Keratinocyte (primary cell): ENCODE results near the gene ALOX5. TPM values are rescaled to one million over a fixed set of nuclear protein-coding genes. Genes with fewer than 3 reads are reported as not detected.

Source experiments
- DNase-seq: peaks from one replicate; pipeline ENCODE4 v3.0.0-alpha.2; 2011; ENCODE audit warnings: low read depth, missing footprints, low spot score
- FAIRE-seq: peaks from 2 replicates; lab custom pipeline; 2011; peaks lifted over from hg19 to GRCh38; lab: Jason Lieb, UNC
- H2AFZ ChIP-seq: 2 replicates; pipeline ENCODE4 v1.6.0; 2012; ENCODE audit warnings: low read length, control low read depth, inconsistent platforms; ENCODE audit not compliant: control insufficient read depth
- H3K27ac ChIP-seq: 2 replicates; pipeline ENCODE4 v1.5.1; 2011; ENCODE audit warnings: low read length; ENCODE audit not compliant: control insufficient read depth, insufficient read depth
- H3K27me3 ChIP-seq: 3 replicates; pipeline ENCODE4 v1.6.0; 2011; ENCODE audit warnings: low read length; ENCODE audit not compliant: control insufficient read depth, insufficient read depth; ENCODE audit errors: extremely low read depth
- H3K36me3 ChIP-seq, 2 experiments: 2 replicates in 1 of 2; 3 replicates in 1 of 2; pipeline ENCODE4 v1.5.1; 2011; ENCODE audit warnings: low read length in 2 of 2, mild to moderate bottlenecking in 1 of 2; ENCODE audit not compliant: control insufficient read depth in 2 of 2, insufficient read depth in 2 of 2; ENCODE audit errors: extremely low read depth in 1 of 2
- H3K4me1 ChIP-seq: 3 replicates; pipeline ENCODE4 v1.5.1; 2011; ENCODE audit warnings: low read length; ENCODE audit not compliant: control insufficient read depth, insufficient read depth; ENCODE audit errors: extremely low read depth
- H3K4me2 ChIP-seq: 3 replicates; pipeline ENCODE4 v1.6.0; 2011; ENCODE audit warnings: low read depth, low read length; ENCODE audit not compliant: control insufficient read depth, insufficient read depth; ENCODE audit errors: extremely low read depth
- H3K4me3 ChIP-seq, 3 experiments: fragments of 200-600 bp in 1 of 3; sonication (generic) in 1 of 3; 2 replicates in 2 of 3; 3 replicates in 1 of 3; pipeline ENCODE4 v1.5.1; 2011 to 2016; ENCODE audit warnings: low read length in 3 of 3, mild to moderate bottlenecking in 3 of 3, control low read depth in 2 of 3, inconsistent platforms in 1 of 3, low read depth in 1 of 3, mixed read lengths in 1 of 3, mixed run types in 1 of 3, moderate library complexity in 1 of 3; ENCODE audit not compliant: control insufficient read depth in 2 of 3, insufficient read depth in 2 of 3; ENCODE audit errors: extremely low read depth in 1 of 3
- H3K79me2 ChIP-seq: 2 replicates; pipeline ENCODE4 v1.6.0; 2012; ENCODE audit warnings: low read length; ENCODE audit not compliant: control insufficient read depth, insufficient read depth
- H3K9ac ChIP-seq: 3 replicates; pipeline ENCODE4 v1.6.0; 2011; ENCODE audit warnings: low read length; ENCODE audit not compliant: control insufficient read depth, insufficient read depth; ENCODE audit errors: extremely low read depth
- H3K9me1 ChIP-seq: 3 replicates; pipeline ENCODE4 v1.6.0; 2011; ENCODE audit warnings: low read length; ENCODE audit not compliant: control insufficient read depth, insufficient read depth; ENCODE audit errors: extremely low read depth
- H3K9me3 ChIP-seq: 2 replicates; pipeline ENCODE4 v1.5.1; 2012; ENCODE audit warnings: low read depth, low read length; ENCODE audit not compliant: control insufficient read depth
- H4K20me1 ChIP-seq: 3 replicates; pipeline ENCODE4 v1.6.0; 2011; ENCODE audit warnings: low read length; ENCODE audit not compliant: control insufficient read depth, insufficient read depth; ENCODE audit errors: extremely low read depth
- CTCF ChIP-seq, 3 experiments: IDR thresholded peaks in 1 of 3; conservative IDR thresholded peaks in 1 of 3; optimal IDR thresholded peaks in 1 of 3; 2 replicates in 2 of 3; 3 replicates in 1 of 3; pipeline versions ENCODE3 to v1.5.1; 2011; ENCODE audit warnings: low read length in 3 of 3, mild to moderate bottlenecking in 3 of 3, moderate library complexity in 2 of 3, control low read depth in 1 of 3, inconsistent platforms in 1 of 3; ENCODE audit not compliant: insufficient read depth in 2 of 3; ENCODE audit errors: extremely low read depth in 1 of 3
- EZH2 ChIP-seq: IDR thresholded peaks from one replicate; pipeline ENCODE4 v1.6.1; 2012; ENCODE audit warnings: inconsistent platforms, mild to moderate bottlenecking, low read length, moderate library complexity
- dilution Hi-C: fragments of 300-500 bp; cut with MboI; formaldehyde crosslinking; loops from one replicate; pipeline ENCODE4 v1.7.0; 2020; ENCODE audit warnings: low sequenced_read_pairs; ENCODE audit not compliant: extremely low pct_ligation_motif_present
- polyA plus RNA-seq, 5 experiments: library from polyadenylated mRNA; depleted of rRNA in 3 of 5; stranded (reverse) in 3 of 5; stranded (forward) in 1 of 5; unstranded in 1 of 5; fragments of >200 nt; gene quantifications; 1 replicate in 1 of 5; 2 replicates in 3 of 5; 3 replicates in 1 of 5; pipeline versions ENCODE4 v1.2.1 to v1.2.3, GENCODE V29; 2011 to 2012; ENCODE audit warnings: missing spikeins in 2 of 5, low read depth in 1 of 5, low replicate concordance in 1 of 5

Gene ALOX5
- polyA plus RNA-seq, 1 donor (not counting 4 experiments of a cell fraction or from before 2014, with no cell fraction given): not detected

- dilution Hi-C loops: no loop called here
- Histone ChIP-seq H4K20me1 (no peaks in the 10 kb centered on the region), H3K36me3 (no peaks in the 10 kb centered on the region), H3K27ac (no peak overlapping the region), H3K4me1 (peaks cover 16% of the 10 kb centered on the region), H3K9me3 (no peaks in the 10 kb centered on the region), H2AFZ (no peak overlapping the region), H3K4me2 (no peak overlapping the region), H3K79me2 (no peaks in the 10 kb centered on the region), H3K27me3 (peaks cover 34% of the 10 kb centered on the region), H3K4me3 (no peak overlapping the region), H3K9me1 (no peaks in the 10 kb centered on the region), H3K9ac (no peak overlapping the region)
- TF ChIP-seq EZH2 (no peak), CTCF (optimal IDR thresholded peaks at IDR 0.05 in 1 of 3, IDR thresholded peaks at IDR 0.05 in 1 of 3, conservative IDR thresholded peaks at IDR 0.05 in 1 of 3; ENCODE audit: extremely low read depth in 1 of 3, insufficient read depth in 2 of 3, low read length in 3 of 3) (no peak)
- FAIRE-seq: no peak
- DNase-seq: no peak
Observed at GRCh38 chr10:45372251-45372951, 1.6 kb upstream of the ALOX5 start.

DNA sequence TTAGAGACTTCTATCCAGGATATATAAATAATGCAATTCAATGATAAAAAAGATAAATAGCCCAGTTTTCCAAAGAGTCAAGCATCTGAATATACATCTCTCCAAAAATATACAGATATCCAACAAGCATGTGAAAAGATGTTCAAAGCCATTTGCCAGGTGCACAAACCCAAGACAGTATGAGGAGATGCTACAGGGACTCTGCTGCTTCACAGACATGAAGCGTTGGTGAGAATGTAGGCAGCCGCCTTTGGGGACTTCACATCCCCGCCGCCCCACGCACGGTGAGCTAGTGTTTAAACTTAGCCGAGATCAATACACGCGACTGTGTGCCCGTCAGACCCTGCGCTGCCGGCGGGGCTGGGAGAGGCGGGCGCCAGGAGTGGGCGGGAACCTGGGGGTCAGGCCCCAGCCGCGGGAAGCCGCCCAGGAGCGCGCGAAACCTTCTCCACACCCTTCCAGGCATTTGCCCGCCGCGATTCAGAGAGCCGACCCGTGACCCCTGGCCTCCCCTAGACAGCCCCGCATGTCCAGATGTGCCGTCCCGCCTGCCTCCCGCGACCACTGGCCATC lies 927 bp upstream of the ALOX5 start:
- Histone ChIP-seq H3K4me3 (no peak overlapping the region), H3K9me1 (no peaks in the 10 kb centered on the region), H3K4me1 (peaks cover 16% of the 10 kb centered on the region), H3K9ac (no peak overlapping the region), H2AFZ (no peak overlapping the region), H3K36me3 (no peaks in the 10 kb centered on the region), H3K27ac (no peak overlapping the region), H3K27me3 (peaks cover 34% of the 10 kb centered on the region), H3K4me2 (no peak overlapping the region), H4K20me1 (no peaks in the 10 kb centered on the region), H3K79me2 (no peaks in the 10 kb centered on the region), H3K9me3 (no peaks in the 10 kb centered on the region)
- TF ChIP-seq CTCF (optimal IDR thresholded peaks at IDR 0.05 in 1 of 3, IDR thresholded peaks at IDR 0.05 in 1 of 3, conservative IDR thresholded peaks at IDR 0.05 in 1 of 3; ENCODE audit: extremely low read depth in 1 of 3, insufficient read depth in 2 of 3, low read length in 3 of 3) (no peak), EZH2 (no peak)
- dilution Hi-C loops: no loop called here
- FAIRE-seq (no peak), DNase-seq (no peak)
